ENCODE data around the gene HIBADH.
"Not testable (repeated sequence)": the region's sequence is repeated elsewhere in the genome, so short reads cannot be mapped to it uniquely, and the experiment has no call there.

Gene HIBADH

DNA sequence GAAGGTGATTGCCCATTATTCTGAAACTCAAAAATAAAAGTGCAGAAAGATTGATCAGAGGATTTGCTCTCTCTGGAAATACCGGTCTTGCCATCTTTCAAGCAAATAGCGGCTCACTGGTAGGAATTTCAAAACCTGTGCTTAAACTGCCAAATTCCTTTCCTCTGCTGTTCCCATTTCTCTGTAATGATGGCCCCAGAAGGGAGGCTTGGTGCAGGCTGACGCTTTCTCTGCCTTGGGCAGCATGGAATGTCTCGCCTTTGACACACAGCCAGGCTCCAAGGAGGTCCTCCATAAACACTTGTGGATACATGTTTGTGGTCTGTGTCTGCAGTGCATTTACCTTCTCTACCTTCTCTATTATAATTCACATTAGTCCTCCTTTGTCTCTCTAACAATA lies 146.8 kb downstream of the HIBADH start:
- no peak for TF ChIP-seq CTCF (IDR thresholded peaks at IDR 0.05; ENCODE audit: control extremely low read depth, extremely low read depth, low read depth, missing control alignments)

DNA sequence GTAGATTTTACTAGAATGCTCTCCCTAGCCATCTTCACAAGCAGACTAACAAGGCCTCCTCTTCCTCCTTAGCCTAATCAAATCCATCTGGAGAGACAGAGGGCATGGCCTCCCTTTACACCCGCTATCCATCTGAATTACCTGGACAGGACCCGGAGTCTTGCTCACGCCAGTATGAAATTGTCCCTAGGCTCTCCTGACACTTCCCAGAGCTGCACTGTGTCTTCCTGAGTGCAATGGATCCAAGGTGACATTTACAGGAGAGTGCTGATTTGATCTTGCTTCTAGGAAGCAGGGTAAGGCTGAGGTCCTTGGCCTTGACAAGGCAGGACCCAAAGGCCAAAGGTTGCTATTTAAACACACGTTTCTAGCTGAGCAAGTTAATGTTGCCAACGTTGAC lies 147.8 kb downstream of the HIBADH start:
- CTCF ChIA-PET = no interaction called here
- DNase-seq (ENCODE audit: extremely low spot score) = no peak
- no peak for TF ChIP-seq CTCF (IDR thresholded peaks at IDR 0.05; ENCODE audit: control extremely low read depth, extremely low read depth, low read depth, missing control alignments)
- POLR2A ChIA-PET = no interaction called here

More for the DNA sequence above, 146.8 kb downstream of the HIBADH start:
- ChIA-PET CTCF (no interaction called here), POLR2A (no interaction called here)
- no peak for DNase-seq (ENCODE audit: extremely low spot score)

DNA sequence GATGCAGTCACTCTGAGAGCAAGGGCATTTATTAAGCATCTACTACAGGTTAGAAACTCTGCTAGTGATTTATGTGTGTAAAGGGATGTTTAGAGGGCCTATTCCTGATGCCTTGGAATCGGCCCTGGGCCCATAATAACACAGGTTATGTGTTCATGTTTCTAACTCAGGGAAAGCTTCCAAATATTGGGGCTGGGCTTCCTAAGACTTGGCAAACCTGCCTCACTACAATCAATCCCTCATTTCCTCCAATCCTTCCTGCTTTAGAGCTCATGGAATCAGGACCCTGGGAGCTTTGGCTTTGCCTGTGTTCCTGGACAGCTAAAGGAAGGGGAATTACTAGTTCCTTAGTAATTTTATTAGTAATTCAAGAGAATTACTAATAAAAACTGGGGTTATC lies 148.8 kb downstream of the HIBADH start:
- ChIA-PET CTCF (no interaction called here), POLR2A (no interaction called here)
- TF ChIP-seq CTCF (IDR thresholded peaks at IDR 0.05; ENCODE audit: control extremely low read depth, extremely low read depth, low read depth, missing control alignments) = no peak
- DNase-seq (ENCODE audit: extremely low spot score) = no peak

- POLR2A ChIA-PET; DNase-seq (ENCODE audit: extremely low spot score): not testable (repeated sequence)
- CTCF ChIA-PET = interaction anchor here (1.3 to 1.6 kb wide), 2 partner anchors 10 to 16 kb away, joined by 3 read pairs; no protein-coding TSS in a partner anchor
Measured at GRCh38 chr7:27511370-27511769, 151.3 kb downstream of the HIBADH start.

DNA sequence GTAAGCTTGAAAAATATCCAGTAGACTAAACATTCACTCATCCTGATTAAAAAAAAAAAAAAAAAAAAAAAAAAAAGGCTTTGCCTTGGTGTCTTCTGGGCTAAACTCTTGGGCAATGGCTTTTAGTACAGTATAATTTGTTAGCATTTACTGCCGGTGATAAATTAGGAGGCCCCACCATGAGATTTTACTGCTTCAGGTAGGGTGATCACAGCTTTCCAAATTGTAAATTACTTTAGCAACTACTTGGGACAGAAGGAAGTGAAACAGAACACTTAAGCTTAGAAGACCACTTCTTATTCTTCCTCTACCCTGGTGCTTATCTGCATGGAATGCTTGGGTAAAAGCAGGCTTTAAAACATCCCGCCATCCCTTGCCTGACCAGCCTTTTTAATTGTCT lies 152.1 kb downstream of the HIBADH start:
- ChIA-PET CTCF (interaction anchor here (1.6 kb wide), 1 partner anchor 17 kb away, joined by 3 read pairs; no protein-coding TSS in a partner anchor), POLR2A (no interaction called here)
- no peak for DNase-seq (ENCODE audit: extremely low spot score)
- TF ChIP-seq CTCF (IDR thresholded peaks at IDR 0.05; ENCODE audit: control extremely low read depth, extremely low read depth, low read depth, missing control alignments) = no peak

DNA sequence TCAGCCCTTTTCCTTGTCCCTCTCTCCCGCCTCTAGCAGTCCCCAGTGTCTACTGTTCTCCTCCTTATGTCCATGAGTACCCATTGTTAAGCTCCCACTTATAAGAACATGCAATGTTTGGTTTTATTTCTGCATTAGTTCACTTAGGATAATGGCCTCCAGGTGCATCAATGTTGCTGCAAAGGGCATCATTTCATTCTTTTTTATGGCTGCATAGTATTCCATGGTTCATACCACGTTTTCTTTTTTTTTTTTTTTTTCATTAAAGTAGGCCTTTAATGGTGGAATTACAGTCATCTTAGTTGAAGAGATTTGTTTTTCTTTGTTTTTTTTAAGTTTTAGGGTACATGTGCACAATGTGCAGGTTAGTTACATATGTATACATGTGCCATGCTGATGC lies 160.8 kb downstream of the HIBADH start:
- DNase-seq (ENCODE audit: extremely low spot score); POLR2A ChIA-PET; CTCF ChIA-PET: not testable (repeated sequence)

- TF ChIP-seq CTCF (IDR thresholded peaks at IDR 0.05; ENCODE audit: control extremely low read depth, extremely low read depth, low read depth, missing control alignments) = no peak
- ChIA-PET POLR2A (no interaction called here), CTCF (no interaction called here)
- DNase-seq (ENCODE audit: extremely low spot score) = no peak
Measured at GRCh38 chr7:27501001-27501400, 161.7 kb downstream of the HIBADH start.

DNA sequence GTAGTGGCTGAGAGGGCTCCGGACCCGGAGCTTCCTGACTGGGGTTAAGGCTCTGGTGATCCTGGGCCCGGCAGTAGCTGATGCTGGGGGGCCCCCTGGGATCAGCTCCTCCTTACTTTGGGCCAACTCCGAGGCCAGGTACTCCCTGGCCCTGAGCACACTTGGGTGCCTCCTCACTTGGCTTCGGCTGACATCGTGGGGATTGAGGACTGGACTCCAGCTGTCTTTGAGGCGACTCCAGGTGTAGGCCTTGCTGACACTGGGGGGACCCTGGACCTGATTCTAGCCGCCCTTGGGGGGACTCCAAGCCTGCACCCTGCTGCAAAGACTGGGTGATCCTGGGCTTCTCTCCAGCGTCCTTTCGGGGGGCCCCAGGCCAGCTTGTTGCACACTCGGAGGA lies 170.5 kb downstream of the HIBADH start:
- ChIA-PET POLR2A (no interaction called here), CTCF (interaction anchor here (0.7 to 1.4 kb wide), 2 partner anchors 28 to 31 kb away, joined by 3 read pairs; no protein-coding TSS in a partner anchor)
- TF ChIP-seq CTCF (IDR thresholded peaks at IDR 0.05; ENCODE audit: control extremely low read depth, extremely low read depth, low read depth, missing control alignments) = no peak
- no peak for DNase-seq (ENCODE audit: extremely low spot score)

All from GM10248 (cell line).